Stimulated activated CD8-positive, alpha-beta memory T cell treated with anti-CD3 and anti-CD28 coated beads, Interleukin-15, amount 100 ng/mL, for 24 hours (primary cell): ENCODE results near the gene WFS1.

ENCODE experiments used
- DNase-seq: peaks from one replicate; pipeline ENCODE4 v3.0.0-alpha.2; 2020; ENCODE audit warnings: low read depth

The WFS1 gene

GRCh38 chr4:6279582-6280289 is 10.1 kb downstream of the WFS1 start:
- DNase-seq: no peak

GRCh38 chr4:6280365-6280996 is 10.8 kb downstream of the WFS1 start:
- DNase-seq: no peak

GRCh38 chr4:6281436-6282313 is 12.0 kb downstream of the WFS1 start:
- DNase-seq: no peak

- no peak for DNase-seq
Observed at GRCh38 chr4:6282314-6282771, 12.7 kb downstream of the WFS1 start.

- no peak for DNase-seq
Observed at GRCh38 chr4:6283282-6283681, 13.6 kb downstream of the WFS1 start.

GRCh38 chr4:6287017-6287788 is 17.6 kb downstream of the WFS1 start:
- no peak for DNase-seq

- DNase-seq: no peak
Observed at GRCh38 chr4:6288342-6288741, 18.7 kb downstream of the WFS1 start.

GRCh38 chr4:6288871-6289270 is 19.2 kb downstream of the WFS1 start:
- no peak for DNase-seq

GRCh38 chr4:6290256-6290655 is 20.6 kb downstream of the WFS1 start:
- DNase-seq: no peak

GRCh38 chr4:6290769-6291547 is 21.3 kb downstream of the WFS1 start:
- DNase-seq: no peak

GRCh38 chr4:6291784-6292297 is 22.2 kb downstream of the WFS1 start:
- no peak for DNase-seq

- no peak for DNase-seq
Observed at GRCh38 chr4:6292376-6293096, 22.9 kb downstream of the WFS1 start.

GRCh38 chr4:6293097-6293445 is 23.4 kb downstream of the WFS1 start:
- no peak for DNase-seq

GRCh38 chr4:6293661-6294060 is 24.0 kb downstream of the WFS1 start:
- no peak for DNase-seq

- no peak for DNase-seq
Observed at GRCh38 chr4:6294705-6295421, 25.2 kb downstream of the WFS1 start.

- no peak for DNase-seq
Observed at GRCh38 chr4:6295495-6295894, 25.8 kb downstream of the WFS1 start.

GRCh38 chr4:6296026-6296425 is 26.4 kb downstream of the WFS1 start:
- no peak for DNase-seq

GRCh38 chr4:6297266-6297815 is 27.7 kb downstream of the WFS1 start:
- no peak for DNase-seq

GRCh38 chr4:6298035-6298434 is 28.4 kb downstream of the WFS1 start:
- DNase-seq: no peak
